IPS-20b (cell line): ENCODE data around the gene ZNF846.

Experiments
- H3K27ac ChIP-seq: one replicate; pipeline ENCODE4 v1.5.1; 2013; ENCODE audit warnings: low read length
- H3K27me3 ChIP-seq: 2 replicates; pipeline ENCODE4 v1.6.1; 2013; ENCODE audit warnings: mild to moderate bottlenecking, low read length, inconsistent platforms; ENCODE audit not compliant: insufficient read depth
- H3K36me3 ChIP-seq: 2 replicates; pipeline ENCODE4 v1.6.1; 2013; ENCODE audit warnings: low read depth, mild to moderate bottlenecking, inconsistent platforms, low read length, moderate library complexity; ENCODE audit not compliant: insufficient read depth
- H3K4me1 ChIP-seq: 2 replicates; pipeline ENCODE4 v1.6.1; 2013; ENCODE audit warnings: mild to moderate bottlenecking, control low read depth, inconsistent platforms, low read length, moderate library complexity; ENCODE audit not compliant: insufficient read depth
- H3K4me3 ChIP-seq: 2 replicates; pipeline ENCODE4 v1.5.1; 2013; ENCODE audit warnings: mild to moderate bottlenecking, low read length, inconsistent platforms
- H3K9ac ChIP-seq: 2 replicates; pipeline ENCODE4 v1.6.1; 2013; ENCODE audit warnings: low read depth, mild to moderate bottlenecking, inconsistent platforms, low read length, moderate library complexity
- H3K9me3 ChIP-seq: 2 replicates; pipeline ENCODE4 v1.6.1; 2013; ENCODE audit warnings: mild to moderate bottlenecking, low read depth, low read length, inconsistent platforms; ENCODE audit not compliant: insufficient read depth

ZNF846 gene

DNA sequence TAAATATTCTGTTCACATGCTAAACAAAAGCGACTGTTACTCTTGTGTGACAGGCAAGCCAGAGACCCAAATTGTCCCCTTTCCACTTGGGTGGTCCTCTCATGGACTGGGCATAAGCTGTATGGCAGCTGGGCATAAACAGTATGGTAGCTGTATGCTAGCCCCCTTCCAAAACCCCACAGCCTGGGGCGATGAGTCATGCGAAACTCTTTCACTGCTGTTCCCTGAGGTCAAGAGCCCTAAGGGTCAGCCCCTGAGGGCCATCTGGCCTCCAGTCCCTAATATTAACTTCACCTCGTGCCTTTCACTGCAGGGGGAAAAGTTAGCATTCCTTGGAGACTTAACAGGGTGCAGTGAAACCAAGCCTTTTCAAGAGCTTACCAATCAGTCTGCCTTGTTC is 48.0 kb downstream of the ZNF846 start:
- Histone ChIP-seq H3K9me3 (peaks cover 12% of the 10 kb centered on the region), H3K4me3 (no peak overlapping the region), H3K27ac (no peak overlapping the region), H3K27me3 (no peaks in the 10 kb centered on the region), H3K9ac (no peak overlapping the region), H3K4me1 (peaks cover 3% of the 10 kb centered on the region; the same call in 1 of the 2 replicates), H3K36me3 (no peaks in the 10 kb centered on the region)

DNA sequence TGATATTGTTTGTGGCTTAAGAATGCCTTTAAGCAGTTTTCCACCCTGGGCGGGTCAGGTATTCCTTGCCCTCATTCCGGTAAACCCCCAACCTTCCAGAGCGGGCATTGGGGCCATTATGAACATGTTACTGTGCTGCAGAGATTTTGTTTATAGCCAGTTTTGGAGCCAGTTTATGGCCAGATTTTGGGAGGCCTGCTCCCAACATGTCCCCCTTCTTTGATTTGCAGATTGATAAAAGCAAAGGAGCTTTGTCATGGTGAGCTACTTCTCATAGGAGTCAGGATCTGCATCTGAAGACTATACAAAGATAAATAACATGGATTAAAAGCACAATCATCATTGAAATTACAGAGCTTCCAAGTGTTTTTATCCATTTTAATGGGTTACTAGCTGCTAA is 56.7 kb downstream of the ZNF846 start:
- no peak overlapping the region for H3K9ac ChIP-seq
- no peaks in the 10 kb centered on the region for H3K4me1 ChIP-seq
- no peaks in the 10 kb centered on the region for H3K36me3 ChIP-seq
- peaks cover 27% of the 10 kb centered on the region for H3K9me3 ChIP-seq
- H3K27ac ChIP-seq: no peak overlapping the region
- H3K27me3 ChIP-seq: no peaks in the 10 kb centered on the region
- H3K4me3 ChIP-seq: no peak overlapping the region

DNA sequence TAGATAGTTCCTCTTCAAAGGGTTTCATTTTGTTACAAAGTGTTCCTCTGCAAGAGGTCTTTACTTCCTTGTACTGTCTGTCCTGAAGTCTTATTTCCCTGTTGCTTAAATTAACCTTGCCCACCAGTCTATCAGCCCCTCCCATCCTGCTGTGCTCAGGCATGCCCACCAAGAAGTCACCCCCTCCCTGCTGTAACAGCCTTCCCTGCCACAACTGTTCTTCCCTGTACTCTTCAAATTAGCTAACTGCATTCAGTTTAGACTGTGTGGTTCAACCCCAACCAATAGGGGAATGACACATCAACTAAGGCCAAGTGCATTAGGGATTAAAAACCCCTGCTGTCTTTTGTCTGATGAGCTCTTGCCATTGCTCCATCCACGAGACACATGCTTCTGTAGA is 59.2 kb downstream of the ZNF846 start:
- Histone ChIP-seq H3K9ac (no peak overlapping the region), H3K4me3 (no peak overlapping the region), H3K27ac (no peak overlapping the region), H3K36me3 (no peaks in the 10 kb centered on the region), H3K9me3 (peaks cover 27% of the 10 kb centered on the region), H3K4me1 (no peaks in the 10 kb centered on the region; the same call in 1 of the 2 replicates), H3K27me3 (no peaks in the 10 kb centered on the region)

- H3K9ac ChIP-seq: no peak overlapping the region
- H3K27ac ChIP-seq: no peak overlapping the region
Measured at GRCh38 chr19:9705836-9706235, 62.7 kb downstream of the ZNF846 start.

GRCh38 chr19:9702186-9702585 is 66.4 kb downstream of the ZNF846 start:
- Histone ChIP-seq H3K36me3 (no peaks in the 10 kb centered on the region), H3K27me3 (no peaks in the 10 kb centered on the region)

More at GRCh38 chr19:9705836-9706235, 62.7 kb downstream of the ZNF846 start:
- Histone ChIP-seq H3K36me3 (no peaks in the 10 kb centered on the region), H3K4me3 (no peak overlapping the region), H3K9me3 (peaks cover 12% of the 10 kb centered on the region), H3K4me1 (no peaks in the 10 kb centered on the region; the same call in 1 of the 2 replicates), H3K27me3 (no peaks in the 10 kb centered on the region)

More at GRCh38 chr19:9702186-9702585, 66.4 kb downstream of the ZNF846 start:
- Histone ChIP-seq H3K4me1 (no peaks in the 10 kb centered on the region; the same call in 1 of the 2 replicates), H3K27ac (no peak overlapping the region), H3K9ac (no peak overlapping the region), H3K9me3 (peaks cover 3% of the 10 kb centered on the region), H3K4me3 (no peak overlapping the region)
